MM.1S (cell line): ENCODE results near the gene NME7.

Source experiments
- CTCF ChIP-seq: fragments of 300-600 bp; sonication (generic); IDR thresholded peaks from 2 replicates; pipeline ENCODE4 v1.5.1; 2016; ENCODE audit warnings: antibody characterized with exemption, low read length, mixed read lengths
- EZH2 ChIP-seq: fragments of 300-600 bp; sonication (generic); optimal IDR thresholded peaks from 2 replicates; pipeline ENCODE3; 2017; ENCODE audit warnings: low read depth, mild to moderate bottlenecking, antibody characterized with exemption, low read length, mixed read lengths

GRCh38 chr1:169160845-169161495 is 206.6 kb downstream of the NME7 start:
- TF ChIP-seq CTCF = no peak
- no peak for TF ChIP-seq EZH2
